ENCODE measurements around the gene INTS1. TPM values are rescaled to one million over a fixed set of nuclear protein-coding genes. Genes with fewer than 3 reads are reported as not detected.
A peak's percentile ranks its signal among the peaks of the same experiment; 100 is the strongest.
"Not testable (repeated sequence)": the region's sequence is repeated elsewhere in the genome, so short reads cannot be mapped to it uniquely, and the experiment has no call there.

Gene INTS1
- polyA plus RNA-seq, 3 donors, result 5.5 to 64.3 (median 7.3) TPM

DNA sequence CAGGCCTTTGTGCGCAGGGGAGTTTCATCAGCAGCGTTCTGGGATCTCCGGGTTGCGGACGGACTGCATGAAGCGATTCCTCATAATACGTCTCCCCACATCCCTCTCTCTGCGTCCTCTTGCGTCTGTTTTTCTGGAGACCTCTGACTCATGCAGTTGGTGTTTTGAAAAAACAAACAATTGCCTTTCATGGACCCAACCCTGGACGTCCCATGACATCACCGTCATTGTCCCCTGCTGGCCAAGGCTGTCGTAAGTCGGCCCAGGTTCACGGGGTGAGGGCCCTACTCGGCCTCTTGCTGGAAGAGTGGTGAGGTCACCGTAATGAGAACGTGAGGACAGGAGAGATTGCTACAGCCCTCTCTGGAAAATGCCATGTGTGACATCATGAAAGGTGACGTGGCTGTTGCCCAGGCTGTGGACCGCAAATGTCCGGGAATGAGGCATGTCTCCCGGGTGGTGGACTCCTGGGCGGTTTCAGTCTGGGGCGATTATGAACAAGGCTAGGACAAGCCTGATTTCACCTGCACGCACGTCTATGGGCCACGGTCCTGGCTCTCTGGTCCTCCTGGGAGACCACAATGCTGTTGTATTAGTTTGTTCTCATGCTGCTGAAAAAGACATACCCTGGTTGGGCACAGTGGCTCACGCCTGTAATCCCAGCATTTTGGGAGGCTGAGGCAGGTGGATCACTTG lies 16.5 kb upstream of the INTS1 start:
- H3K27ac ChIP-seq (ENCODE audit: low read depth in 1 of 2, low read length in 2 of 2), result no peak overlapping the region
- Mint-ChIP-seq H3K4me3 (no peak overlapping the region), H3K36me3 (no peaks in the 10 kb centered on the region), H3K9me3 (peaks cover 0 to 21% (median 9%) of the 10 kb centered on the region in 7 donors), H3K4me1 (peaks cover 6% of the 10 kb centered on the region), H3K27ac (peak overlapping the region in 1 of 7 donors; percentile 54), H3K27me3 (ENCODE audit: low read depth in 3 of 3) (peaks cover 0 to 3% (median 0%) of the 10 kb centered on the region in 3 donors)
- TF ChIP-seq, protein P1, sequence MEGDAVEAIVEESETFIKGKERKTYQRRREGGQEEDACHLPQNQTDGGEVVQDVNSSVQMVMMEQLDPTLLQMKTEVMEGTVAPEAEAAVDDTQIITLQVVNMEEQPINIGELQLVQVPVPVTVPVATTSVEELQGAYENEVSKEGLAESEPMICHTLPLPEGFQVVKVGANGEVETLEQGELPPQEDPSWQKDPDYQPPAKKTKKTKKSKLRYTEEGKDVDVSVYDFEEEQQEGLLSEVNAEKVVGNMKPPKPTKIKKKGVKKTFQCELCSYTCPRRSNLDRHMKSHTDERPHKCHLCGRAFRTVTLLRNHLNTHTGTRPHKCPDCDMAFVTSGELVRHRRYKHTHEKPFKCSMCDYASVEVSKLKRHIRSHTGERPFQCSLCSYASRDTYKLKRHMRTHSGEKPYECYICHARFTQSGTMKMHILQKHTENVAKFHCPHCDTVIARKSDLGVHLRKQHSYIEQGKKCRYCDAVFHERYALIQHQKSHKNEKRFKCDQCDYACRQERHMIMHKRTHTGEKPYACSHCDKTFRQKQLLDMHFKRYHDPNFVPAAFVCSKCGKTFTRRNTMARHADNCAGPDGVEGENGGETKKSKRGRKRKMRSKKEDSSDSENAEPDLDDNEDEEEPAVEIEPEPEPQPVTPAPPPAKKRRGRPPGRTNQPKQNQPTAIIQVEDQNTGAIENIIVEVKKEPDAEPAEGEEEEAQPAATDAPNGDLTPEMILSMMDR (IDR thresholded peaks at IDR 0.05), result no peak
- intact Hi-C loops (cut with micrococcal nuclease), result no loop called here
- H3K4me1 ChIP-seq (ENCODE audit: control insufficient read depth in 1 of 2, insufficient read depth in 2 of 2, low read length in 2 of 2), result peaks cover 0 to 2% of the 10 kb centered on the region in 2 donors
- no peak overlapping the region for H3K4me2 ChIP-seq (replicated peaks; ENCODE audit: extremely low read depth, low read length, poor library complexity, severe bottlenecking)
- no peaks in the 10 kb centered on the region for H3K36me3 ChIP-seq (replicated peaks in 1 of 2; ENCODE audit: control insufficient read depth in 1 of 2, insufficient read depth in 2 of 2, low read length in 2 of 2)
- H3K9ac ChIP-seq (ENCODE audit: insufficient read depth, low read length, poor library complexity, severe bottlenecking), result no peak overlapping the region
- no peaks in the 10 kb centered on the region for H3K9me3 ChIP-seq (replicated peaks in 1 of 2; ENCODE audit: control insufficient read depth in 1 of 2, insufficient read depth in 1 of 2, low read length in 2 of 2)
- H3K27me3 ChIP-seq (ENCODE audit: control insufficient read depth in 2 of 2, insufficient read depth in 2 of 2, low read length in 2 of 2), result no peaks in the 10 kb centered on the region
- 95% methylated on average over 19 of the region's 27 CpGs for WGBS (ENCODE audit: insufficient coverage)
- H3K4me3 ChIP-seq (replicated peaks in 1 of 3; ENCODE audit: low read depth in 2 of 3, low read length in 3 of 3), result no peak overlapping the region
- H2AFZ ChIP-seq (ENCODE audit: insufficient read depth, low read depth, low read length, poor library complexity, severe bottlenecking), result no peak overlapping the region
- no peaks in the 10 kb centered on the region for H3K79me2 ChIP-seq (ENCODE audit: insufficient read depth, low read length)
- no peaks in the 10 kb centered on the region for H4K20me1 ChIP-seq (ENCODE audit: insufficient read depth, low read length)
- DNase-seq, result peak in 1 of 3 donors; percentile 49

DNA sequence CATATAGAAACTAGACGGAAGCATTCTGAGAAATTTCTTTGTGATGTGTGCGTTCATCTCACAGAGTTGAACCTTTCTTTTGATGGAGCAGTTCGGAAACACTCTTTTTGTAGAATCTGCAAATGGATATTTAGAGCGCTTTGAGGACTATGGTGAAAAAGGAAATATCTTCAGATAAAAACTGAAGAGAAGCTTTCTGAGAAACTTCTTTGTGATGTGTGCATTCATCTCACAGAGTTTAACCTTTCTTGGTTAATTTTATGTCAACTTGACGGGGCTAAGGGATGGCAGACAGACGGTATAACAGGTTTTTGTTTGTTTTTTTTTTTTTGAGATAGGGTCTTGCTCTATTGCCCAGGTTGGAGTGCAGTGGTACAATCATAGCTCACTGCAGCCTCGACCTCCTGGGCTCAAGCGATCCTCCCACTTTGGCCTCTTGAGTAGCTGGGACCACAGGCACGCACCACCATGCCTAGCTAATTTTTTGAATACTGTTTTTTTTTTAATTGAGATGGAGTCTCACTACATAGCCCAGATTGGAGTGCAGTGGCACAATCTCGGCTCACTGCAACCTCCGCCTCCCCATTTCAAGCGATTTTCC lies 15.2 kb upstream of the INTS1 start:
- H3K4me3 Mint-ChIP-seq, result not testable (repeated sequence)
- WGBS (ENCODE audit: insufficient coverage), result 95% methylated on average over 7 of the region's 12 CpGs

More for the DNA sequence above, 15.2 kb upstream of the INTS1 start:
- H3K9me3 Mint-ChIP-seq, result peaks cover 0 to 21% (median 9%) of the 10 kb centered on the region in 7 donors
- not testable (repeated sequence) for H3K79me2 ChIP-seq (ENCODE audit: insufficient read depth, low read length); H3K9ac ChIP-seq (ENCODE audit: insufficient read depth, low read length, poor library complexity, severe bottlenecking); H3K4me3 ChIP-seq (replicated peaks in 1 of 3; ENCODE audit: low read depth in 2 of 3, low read length in 3 of 3); H3K27me3 Mint-ChIP-seq (ENCODE audit: low read depth in 3 of 3); H3K4me2 ChIP-seq (replicated peaks; ENCODE audit: extremely low read depth, low read length, poor library complexity, severe bottlenecking); H3K4me1 ChIP-seq (ENCODE audit: control insufficient read depth in 1 of 2, insufficient read depth in 2 of 2, low read length in 2 of 2); H3K27ac Mint-ChIP-seq; H4K20me1 ChIP-seq (ENCODE audit: insufficient read depth, low read length); H3K36me3 ChIP-seq (replicated peaks in 1 of 2; ENCODE audit: control insufficient read depth in 1 of 2, insufficient read depth in 2 of 2, low read length in 2 of 2); H3K27ac ChIP-seq (ENCODE audit: low read depth in 1 of 2, low read length in 2 of 2); H2AFZ ChIP-seq (ENCODE audit: insufficient read depth, low read depth, low read length, poor library complexity, severe bottlenecking); H3K36me3 Mint-ChIP-seq; H3K27me3 ChIP-seq (ENCODE audit: control insufficient read depth in 2 of 2, insufficient read depth in 2 of 2, low read length in 2 of 2); DNase-seq; H3K9me3 ChIP-seq (replicated peaks in 1 of 2; ENCODE audit: control insufficient read depth in 1 of 2, insufficient read depth in 1 of 2, low read length in 2 of 2)
- peaks cover 12% of the 10 kb centered on the region for H3K4me1 Mint-ChIP-seq
- intact Hi-C loops (cut with micrococcal nuclease), result loop anchor here in 1 of 2 donors (10.0 kb wide), 1 partner anchor 45 kb away; no protein-coding TSS in a partner anchor
